Mesenchymal stem cell (in vitro differentiated cells and primary cell): ENCODE measurements around the gene ATG2B.
A peak's percentile ranks its signal among the peaks of the same experiment; 100 is the strongest.

Experiments used
- DNase-seq: peaks from one replicate; pipeline ENCODE4 v3.0.0-alpha.2; 2013
- H2AFZ ChIP-seq: one replicate; pipeline ENCODE4 v1.6.1; 2013; ENCODE audit warnings: low read depth, mild to moderate bottlenecking, control low read depth, inconsistent platforms, low read length, moderate library complexity
- H2AK5ac ChIP-seq: 2 replicates; pipeline ENCODE4 v1.6.1; 2013; ENCODE audit warnings: low read length, moderate library complexity, mild to moderate bottlenecking, inconsistent platforms; ENCODE audit not compliant: severe bottlenecking
- H2BK120ac ChIP-seq: one replicate; pipeline ENCODE4 v1.6.1; 2013; ENCODE audit warnings: low read depth, mild to moderate bottlenecking, inconsistent platforms, low read length, moderate library complexity
- H2BK12ac ChIP-seq, 2 experiments: one replicate each; pipeline ENCODE4 v1.6.1; 2013; ENCODE audit warnings: inconsistent platforms in 2 of 2, low read length in 2 of 2, mild to moderate bottlenecking in 2 of 2, moderate library complexity in 2 of 2, control low read depth in 1 of 2
- H2BK15ac ChIP-seq: one replicate; pipeline ENCODE4 v1.6.1; 2013; ENCODE audit warnings: mild to moderate bottlenecking, low read depth, inconsistent platforms; ENCODE audit not compliant: poor library complexity, severe bottlenecking
- H2BK5ac ChIP-seq: 2 replicates; pipeline ENCODE4 v1.6.1; 2013; ENCODE audit warnings: low read depth, mild to moderate bottlenecking, low read length, control low read depth, inconsistent platforms; ENCODE audit not compliant: poor library complexity, severe bottlenecking
- H3K14ac ChIP-seq, 2 experiments: one replicate each; pipeline ENCODE4 v1.6.1; 2013; ENCODE audit warnings: inconsistent platforms in 2 of 2, low read length in 2 of 2, control low read depth in 1 of 2, mild to moderate bottlenecking in 1 of 2, moderate library complexity in 1 of 2
- H3K18ac ChIP-seq, 2 experiments: one replicate each; pipeline ENCODE4 v1.6.1; 2013; ENCODE audit warnings: inconsistent platforms in 2 of 2, low read length in 2 of 2, control low read depth in 1 of 2, low read depth in 1 of 2, mild to moderate bottlenecking in 1 of 2
- H3K23ac ChIP-seq, 2 experiments: one replicate each; pipeline ENCODE4 v1.6.1; 2013; ENCODE audit warnings: inconsistent platforms in 2 of 2, low read length in 2 of 2, mild to moderate bottlenecking in 2 of 2, moderate library complexity in 2 of 2, control low read depth in 1 of 2
- H3K27ac ChIP-seq: 2 replicates; pipeline ENCODE4 v1.5.1; 2013; ENCODE audit warnings: mild to moderate bottlenecking, moderate library complexity, low read length, control low read depth, inconsistent platforms; ENCODE audit not compliant: poor library complexity, severe bottlenecking
- H3K27me3 ChIP-seq, 2 experiments: 2 replicates each; pipeline versions ENCODE4 v1.6.1 to v1.7.0; 2013; ENCODE audit warnings: low read length in 2 of 2, mild to moderate bottlenecking in 2 of 2, moderate library complexity in 2 of 2, control low read depth in 1 of 2, inconsistent platforms in 1 of 2; ENCODE audit not compliant: control insufficient read depth in 1 of 2, insufficient read depth in 1 of 2
- H3K36me3 ChIP-seq, 2 experiments: 2 replicates each; pipeline versions ENCODE4 v1.6.1 to v1.7.0; 2013; ENCODE audit warnings: low read length in 2 of 2, control low read depth in 1 of 2, inconsistent platforms in 1 of 2, low read depth in 1 of 2, mild to moderate bottlenecking in 1 of 2; ENCODE audit not compliant: insufficient read depth in 2 of 2, control insufficient read depth in 1 of 2
- H3K4ac ChIP-seq, 2 experiments: one replicate each; pipeline ENCODE4 v1.6.1; 2013; ENCODE audit warnings: inconsistent platforms in 2 of 2, low read length in 2 of 2, mild to moderate bottlenecking in 2 of 2, moderate library complexity in 2 of 2, control low read depth in 1 of 2, low read depth in 1 of 2
- H3K4me1 ChIP-seq: 2 replicates; pipeline ENCODE4 v1.6.1; 2013; ENCODE audit warnings: low read depth, low read length, control low read depth; ENCODE audit not compliant: control insufficient read depth, insufficient read depth
- H3K4me2 ChIP-seq: 2 replicates; pipeline ENCODE4 v1.6.1; 2013; ENCODE audit warnings: low read length, mild to moderate bottlenecking, inconsistent platforms; ENCODE audit not compliant: poor library complexity, severe bottlenecking
- H3K4me3 ChIP-seq, 2 experiments: 2 replicates each; pipeline versions ENCODE4 v1.5.1 to v1.7.0; 2013; ENCODE audit warnings: low read length in 2 of 2, mild to moderate bottlenecking in 2 of 2, control low read depth in 1 of 2, low read depth in 1 of 2; ENCODE audit not compliant: insufficient read depth in 1 of 2
- H3K79me1 ChIP-seq: replicated peaks from 2 replicates; pipeline ENCODE4 v1.6.1; 2013; ENCODE audit warnings: mild to moderate bottlenecking, control low read depth, low read length, inconsistent platforms; ENCODE audit not compliant: poor library complexity, severe bottlenecking
- H3K9ac ChIP-seq: 2 replicates; pipeline ENCODE4 v1.7.0; 2013; ENCODE audit warnings: mild to moderate bottlenecking, low read length, moderate library complexity
- H3K9me3 ChIP-seq: 2 replicates; pipeline ENCODE4 v1.7.0; 2013; ENCODE audit warnings: mild to moderate bottlenecking, low read length; ENCODE audit not compliant: control insufficient read depth
- H4K8ac ChIP-seq: one replicate; pipeline ENCODE4 v1.6.1; 2013; ENCODE audit warnings: inconsistent platforms, mild to moderate bottlenecking, low read length, moderate library complexity
- H4K91ac ChIP-seq: one replicate; pipeline ENCODE4 v1.6.1; 2013; ENCODE audit warnings: mild to moderate bottlenecking, low read length, inconsistent platforms
- WGBS: methylation state at CpG from one replicate; pipeline ENCODE4 v1.1.7; 2013; ENCODE audit warnings: mixed read lengths; 5-methylcytosine and 5-hydroxymethylcytosine counted together

The ATG2B gene

DNA sequence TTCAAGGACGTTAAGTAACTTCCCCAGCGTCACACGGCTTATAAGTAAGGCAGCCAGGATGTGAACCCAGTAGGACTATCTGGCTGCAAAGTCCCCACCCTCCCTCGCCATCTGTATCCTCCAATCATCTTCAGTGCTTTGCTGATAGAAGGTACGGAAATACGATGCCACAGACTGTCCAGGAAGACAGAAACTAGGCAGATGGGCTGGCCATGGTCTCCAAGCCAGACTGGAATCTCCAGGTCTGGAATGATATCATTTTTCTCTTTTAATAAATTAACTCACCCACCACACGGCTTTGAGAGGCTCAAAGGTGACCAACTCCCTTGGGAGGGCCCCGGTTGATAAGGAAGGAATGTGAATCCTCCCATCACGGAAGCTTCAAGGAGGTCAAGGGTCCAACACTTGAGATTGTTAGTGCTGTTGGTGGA is 123.4 kb downstream of the ATG2B start:
- H2BK15ac ChIP-seq, result no peak overlapping the region
- no peak overlapping the region for H3K27ac ChIP-seq
- no peak overlapping the region for H3K4me2 ChIP-seq
- 77% methylated on average over 9 of the region's 9 CpGs for WGBS
- H3K9me3 ChIP-seq, result no peaks in the 10 kb centered on the region
- H3K27me3 ChIP-seq, result no peaks in the 10 kb centered on the region
- H2AFZ ChIP-seq, result no peak overlapping the region
- H2AK5ac ChIP-seq, result no peak overlapping the region
- no peak overlapping the region for H2BK120ac ChIP-seq
- H4K8ac ChIP-seq, result no peak overlapping the region
- no peak overlapping the region for H3K18ac ChIP-seq
- H3K4ac ChIP-seq, result no peak overlapping the region
- H3K79me1 ChIP-seq, result peaks cover 26% of the 10 kb centered on the region
- H4K91ac ChIP-seq, result no peak overlapping the region
- no peak overlapping the region for H2BK5ac ChIP-seq
- no peak overlapping the region for H3K23ac ChIP-seq
- H3K9ac ChIP-seq, result no peak overlapping the region
- no peak overlapping the region for H3K4me3 ChIP-seq
- peaks cover 13% of the 10 kb centered on the region for H3K4me1 ChIP-seq
- H2BK12ac ChIP-seq, result no peak overlapping the region
- H3K14ac ChIP-seq, result no peak overlapping the region
- peaks cover 60 to 95% of the 10 kb centered on the region in 2 experiments for H3K36me3 ChIP-seq
- DNase-seq, result no peak

- Histone ChIP-seq H3K27me3 (no peaks in the 10 kb centered on the region), H3K4ac (no peak overlapping the region), H3K36me3 (peaks cover 59 to 90% of the 10 kb centered on the region in 2 experiments), H2BK5ac (no peak overlapping the region), H3K23ac (no peak overlapping the region), H3K4me2 (no peak overlapping the region), H3K4me3 (no peak overlapping the region), H3K27ac (no peak overlapping the region), H2BK15ac (no peak overlapping the region), H2BK12ac (no peak overlapping the region), H3K4me1 (peaks cover 22% of the 10 kb centered on the region), H3K18ac (peak overlapping the region in 1 of 2 experiments; percentile 22), H2BK120ac (no peak overlapping the region), H3K14ac (no peak overlapping the region), H4K8ac (no peak overlapping the region), H3K9me3 (no peaks in the 10 kb centered on the region), H3K79me1 (peaks cover 25% of the 10 kb centered on the region), H2AK5ac (no peak overlapping the region), H4K91ac (no peak overlapping the region), H3K9ac (no peak overlapping the region), H2AFZ (no peak overlapping the region)
- 66% methylated on average over 7 of the region's 7 CpGs for WGBS
- DNase-seq, result peak; percentile 54
Measured at GRCh38 chr14:96238676-96239265, 124.4 kb downstream of the ATG2B start.

- H3K36me3 ChIP-seq, result peaks cover 57 to 87% of the 10 kb centered on the region in 2 experiments
- no peak overlapping the region for H3K23ac ChIP-seq
- peaks cover 29% of the 10 kb centered on the region for H3K4me1 ChIP-seq
- H2BK12ac ChIP-seq, result no peak overlapping the region
- no peak overlapping the region for H4K8ac ChIP-seq
- no peak overlapping the region for H2BK5ac ChIP-seq
- no peak overlapping the region for H3K4me2 ChIP-seq
- no peak overlapping the region for H3K4ac ChIP-seq
- no peak overlapping the region for H4K91ac ChIP-seq
- WGBS, result 98% methylated on average over 2 of the region's 2 CpGs
- H2BK120ac ChIP-seq, result no peak overlapping the region
- no peak overlapping the region for H2AK5ac ChIP-seq
- DNase-seq, result no peak
- H3K18ac ChIP-seq, result no peak overlapping the region
- H3K9ac ChIP-seq, result no peak overlapping the region
- no peak overlapping the region for H3K27ac ChIP-seq
- no peak overlapping the region for H3K14ac ChIP-seq
- H3K4me3 ChIP-seq, result no peak overlapping the region
- H2AFZ ChIP-seq, result no peak overlapping the region
- H2BK15ac ChIP-seq, result no peak overlapping the region
- no peaks in the 10 kb centered on the region for H3K9me3 ChIP-seq
- no peaks in the 10 kb centered on the region for H3K27me3 ChIP-seq
- H3K79me1 ChIP-seq, result peaks cover 24% of the 10 kb centered on the region
Measured at GRCh38 chr14:96237641-96238040, 125.5 kb downstream of the ATG2B start.

DNA sequence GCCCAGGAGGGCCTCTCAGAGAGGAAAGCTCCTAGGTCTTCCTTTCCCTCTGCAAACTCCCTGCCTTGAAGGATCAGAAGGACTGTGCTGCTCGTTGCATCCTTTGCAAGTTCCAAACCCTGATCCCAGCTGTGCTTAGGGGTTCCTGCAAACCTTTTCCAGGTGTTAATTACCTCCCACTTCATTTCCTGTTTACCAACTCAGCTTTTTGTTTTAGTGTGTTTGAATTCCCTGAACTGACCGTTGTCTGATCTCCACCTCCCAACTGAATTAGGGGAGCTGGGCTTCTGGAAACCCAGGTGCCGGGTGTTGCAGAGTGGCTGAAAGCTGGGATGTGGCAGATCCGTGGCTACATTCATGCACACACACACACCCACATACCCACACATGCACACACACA is 127.7 kb downstream of the ATG2B start:
- H3K23ac ChIP-seq, result no peak overlapping the region
- DNase-seq, result no peak
- H3K27me3 ChIP-seq, result no peaks in the 10 kb centered on the region
- H4K8ac ChIP-seq, result no peak overlapping the region
- no peaks in the 10 kb centered on the region for H3K9me3 ChIP-seq
- H2BK12ac ChIP-seq, result no peak overlapping the region
- H3K4me2 ChIP-seq, result no peak overlapping the region
- H2BK120ac ChIP-seq, result no peak overlapping the region
- no peak overlapping the region for H4K91ac ChIP-seq
- peak overlapping the region; percentile 11 for H3K9ac ChIP-seq
- no peak overlapping the region for H3K18ac ChIP-seq
- H2AFZ ChIP-seq, result no peak overlapping the region
- no peak overlapping the region for H3K4ac ChIP-seq
- H3K4me1 ChIP-seq, result peaks cover 31% of the 10 kb centered on the region
- no peak overlapping the region for H2BK5ac ChIP-seq
- H3K79me1 ChIP-seq, result peaks cover 19% of the 10 kb centered on the region
- H2BK15ac ChIP-seq, result no peak overlapping the region
- H2AK5ac ChIP-seq, result peak overlapping the region; percentile 31
- WGBS, result 27% methylated on average over 2 of the region's 4 CpGs
- no peak overlapping the region for H3K14ac ChIP-seq
- no peak overlapping the region for H3K4me3 ChIP-seq
- H3K27ac ChIP-seq, result peak overlapping the region; percentile 13
- H3K36me3 ChIP-seq, result peaks cover 44 to 84% of the 10 kb centered on the region in 2 experiments
